Left colon (tissue), 2 donors: ENCODE data around the gene MACROD2. TPM values are rescaled to one million over a fixed set of nuclear protein-coding genes. Genes with fewer than 3 reads are reported as not detected.
"Not testable (repeated sequence)": the region's sequence is repeated elsewhere in the genome, so short reads cannot be mapped to it uniquely, and the experiment has no call there.

Source experiments
- ATAC-seq: fragments of 200-7000 bp; cut with Tn5 transposase; one replicate; pipeline ENCODE4 v1.9.1; 2020; ENCODE audit warnings: mild to moderate bottlenecking, moderate library complexity
- DNase-seq, 2 donors: peaks; one replicate each; pipeline ENCODE4 v3.0.0-alpha.2; 2020
- intact Hi-C, 2 donors: fragments of 100-400 bp; cut with DNase I in 1 of 2; cut with micrococcal nuclease in 1 of 2; formaldehyde crosslinking; loops; one replicate each; pipeline versions ENCODE4 v1.11.2 to v1.14.0; 2022; cut with DNase I, micrococcal nuclease
- total RNA-seq, 2 donors: library from RNA; stranded (reverse); fragmentation: NEBNext Ultra II Directional; extraction: Animal tissue kit (Norgen Biotek cat#: 25700); gene quantifications; one replicate each; pipeline ENCODE4 v1.2.1, GENCODE V29; 2021
- donor health status: DM: no; HTN: no; CAD: no.
- donor health status: DM: yes; HTN: yes; CAD: no.

The MACROD2 gene
- total RNA-seq, 2 donors from 2014 or later, result 5.2 to 6.6 TPM

DNA sequence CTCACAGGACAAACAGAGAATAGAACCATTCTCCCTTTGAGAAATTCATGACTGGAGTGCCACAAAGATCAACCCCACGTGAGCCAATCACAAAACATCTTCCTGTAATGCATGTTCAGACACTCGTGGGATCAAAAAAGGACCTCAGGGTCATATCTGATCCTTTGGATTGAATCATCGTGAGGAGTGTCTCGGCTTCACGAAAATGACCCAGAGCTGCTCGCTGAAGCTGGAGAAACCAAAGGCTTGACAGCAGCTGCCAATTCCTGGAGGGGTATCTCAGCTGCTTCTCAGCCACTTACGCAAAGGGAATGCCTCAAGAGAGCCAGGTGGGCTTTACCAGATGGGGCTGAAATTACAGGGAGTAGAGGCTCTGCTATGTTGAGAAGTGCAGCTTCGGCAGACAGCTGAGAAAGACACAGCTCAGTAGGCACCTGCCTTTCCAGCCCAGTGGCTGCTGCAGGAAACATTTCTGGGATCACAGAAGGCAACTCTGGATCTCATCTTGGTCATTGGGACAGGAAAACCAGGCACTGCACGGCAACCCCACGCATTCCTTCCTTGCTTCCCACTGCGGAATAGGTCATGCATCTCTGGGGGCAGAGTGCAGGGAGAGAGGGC is 1764.8 kb downstream of the MACROD2 start:
- DNase-seq (no peak), ATAC-seq (no peak)
- intact Hi-C loops, result no loop called here

DNA sequence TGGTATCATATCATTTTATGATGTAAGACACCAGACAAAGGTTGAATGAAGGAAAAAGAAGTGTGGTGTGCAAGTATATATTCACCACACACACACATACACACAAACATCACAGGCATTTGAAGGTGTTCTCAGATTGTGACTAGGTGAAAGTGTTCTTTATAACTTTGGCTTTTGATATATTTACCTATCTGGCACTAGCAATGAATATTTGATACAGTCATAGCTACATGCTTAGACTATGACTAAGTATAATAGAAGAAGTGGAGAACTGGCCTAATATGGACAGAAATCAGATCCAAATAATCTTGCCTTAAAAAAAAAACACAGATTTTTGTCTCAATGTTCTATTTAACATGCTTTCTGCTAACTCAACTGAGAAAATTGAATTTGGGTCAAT is 1768.0 kb downstream of the MACROD2 start:
- DNase-seq, result no peak
- no peak for ATAC-seq
- intact Hi-C loops, result no loop called here

DNA sequence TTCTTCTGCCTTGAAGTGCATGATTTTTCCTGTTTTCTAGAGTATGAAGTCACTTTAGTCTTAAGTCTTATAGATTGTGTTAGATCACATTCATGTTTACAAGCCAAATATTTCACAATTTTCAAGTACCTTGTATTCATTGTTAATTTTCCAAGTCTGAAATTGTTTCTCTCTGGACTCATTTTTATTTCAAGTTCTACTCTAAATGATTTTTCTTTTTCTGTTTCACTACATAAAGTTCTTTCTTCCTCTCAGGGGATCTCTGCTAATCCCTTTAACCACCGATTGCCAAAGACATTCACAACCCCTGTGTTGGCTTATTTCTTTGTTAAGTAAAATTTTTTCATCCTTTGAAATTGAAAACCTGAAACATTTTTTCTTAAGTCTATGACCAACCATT is 1772.3 kb downstream of the MACROD2 start:
- ATAC-seq (no peak), DNase-seq (no peak)
- intact Hi-C loops, result no loop called here

DNA sequence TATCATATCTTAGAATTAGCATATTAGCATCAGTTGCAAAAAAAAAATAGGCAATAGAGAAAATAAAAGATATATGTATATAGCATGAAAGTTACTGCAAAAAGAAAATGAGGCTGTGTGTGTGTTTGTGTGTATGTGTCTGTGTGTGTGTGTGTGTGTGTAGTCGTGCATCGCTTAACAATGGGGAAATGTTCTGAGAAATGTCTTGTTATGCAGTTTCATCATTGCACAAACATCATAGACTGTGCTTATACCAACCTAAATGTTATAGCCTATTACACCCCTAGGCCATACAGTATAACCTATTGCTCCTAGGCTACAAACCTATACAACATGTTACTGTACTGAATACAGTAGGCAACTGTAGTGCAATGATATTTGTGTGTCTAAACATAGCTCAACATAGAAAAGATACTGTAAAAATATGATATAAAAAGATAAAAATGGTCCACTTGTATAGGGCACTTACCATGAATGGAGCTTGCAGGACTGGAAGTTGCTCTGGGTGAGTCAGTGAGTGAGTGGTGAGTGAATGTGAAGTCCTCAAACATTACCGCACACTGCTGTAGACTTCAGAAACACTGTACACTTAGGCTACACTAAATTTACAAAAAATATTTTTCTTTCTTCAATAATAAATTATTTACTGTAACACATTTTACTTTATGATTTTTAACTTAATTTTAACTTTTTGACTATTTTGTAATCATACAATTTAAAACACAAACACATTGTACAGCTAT is 1772.9 kb downstream of the MACROD2 start:
- DNase-seq (no peak), ATAC-seq (no peak)
- intact Hi-C loops, result no loop called here

DNA sequence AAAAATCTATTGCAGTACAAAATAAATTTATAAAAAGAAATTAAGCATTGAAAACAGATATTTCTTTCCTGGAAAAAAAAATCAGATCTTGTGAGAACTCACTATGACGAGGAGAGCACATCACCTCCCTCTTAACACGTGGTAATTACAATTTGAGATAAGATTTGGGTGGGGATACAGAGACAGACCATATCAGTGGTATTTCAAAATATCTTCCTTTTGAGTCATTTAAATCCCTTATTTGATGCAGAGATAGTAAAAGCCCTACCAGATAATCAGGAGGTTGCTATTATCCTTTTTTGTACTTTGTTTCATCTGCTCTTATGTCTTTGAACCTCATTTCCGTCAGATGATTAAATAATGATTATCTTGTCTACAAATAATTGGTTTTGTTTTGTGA is 1777.5 kb downstream of the MACROD2 start:
- ATAC-seq (no peak), DNase-seq (no peak)
- intact Hi-C loops, result no loop called here

DNA sequence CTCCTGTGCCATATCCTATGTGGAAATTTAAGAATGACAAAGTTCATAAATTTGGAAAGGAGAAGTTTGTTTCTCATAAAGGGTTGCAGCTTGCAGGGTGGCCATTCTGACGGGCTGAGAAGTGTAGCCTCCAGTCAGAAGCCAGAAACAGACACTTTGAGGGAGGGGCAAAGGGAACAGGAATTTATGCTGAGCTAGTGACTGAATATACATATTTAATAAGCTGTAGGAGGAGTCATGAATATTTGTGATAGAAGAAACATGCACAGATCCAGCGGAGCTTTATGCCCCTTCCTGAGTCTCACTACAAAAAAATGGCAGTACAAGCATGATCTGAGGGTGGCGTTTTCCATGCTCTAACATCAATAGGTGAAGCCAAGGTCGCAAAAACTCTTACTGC is 1779.6 kb downstream of the MACROD2 start:
- intact Hi-C loops, result no loop called here
- ATAC-seq (no peak), DNase-seq (no peak)

DNA sequence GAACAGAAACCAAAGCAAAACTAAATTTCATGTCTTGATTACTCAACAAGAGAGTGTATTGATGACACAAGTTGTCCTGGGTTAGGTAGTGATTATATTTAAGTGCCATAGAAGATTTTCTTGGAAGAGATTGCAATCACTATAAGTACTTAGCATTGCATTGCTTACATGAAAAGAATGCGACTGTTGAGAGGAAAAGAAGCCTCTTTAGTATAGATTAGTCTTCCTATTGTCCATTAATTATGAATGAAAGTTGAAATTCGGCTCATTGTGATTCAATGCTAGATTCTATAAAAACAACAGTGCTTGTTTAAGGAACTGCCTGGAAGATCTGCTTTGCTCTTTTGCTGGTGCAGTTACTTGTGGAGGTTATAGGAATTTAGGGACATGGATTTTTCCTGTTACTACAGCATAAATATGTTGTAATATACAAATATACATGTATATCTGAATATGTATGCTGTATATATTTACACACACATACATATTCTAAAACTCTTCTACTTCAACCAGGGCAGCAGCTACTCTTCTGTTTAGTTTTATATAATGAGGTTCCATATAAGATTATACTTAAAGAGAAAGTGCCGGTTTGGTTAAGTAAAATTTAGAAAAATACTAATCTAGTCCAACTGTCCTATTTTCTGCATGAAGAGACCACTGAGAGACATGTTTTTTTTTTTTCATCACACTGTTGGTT is 1781.6 kb downstream of the MACROD2 start:
- DNase-seq (no peak), ATAC-seq (no peak)
- intact Hi-C loops, result no loop called here

DNA sequence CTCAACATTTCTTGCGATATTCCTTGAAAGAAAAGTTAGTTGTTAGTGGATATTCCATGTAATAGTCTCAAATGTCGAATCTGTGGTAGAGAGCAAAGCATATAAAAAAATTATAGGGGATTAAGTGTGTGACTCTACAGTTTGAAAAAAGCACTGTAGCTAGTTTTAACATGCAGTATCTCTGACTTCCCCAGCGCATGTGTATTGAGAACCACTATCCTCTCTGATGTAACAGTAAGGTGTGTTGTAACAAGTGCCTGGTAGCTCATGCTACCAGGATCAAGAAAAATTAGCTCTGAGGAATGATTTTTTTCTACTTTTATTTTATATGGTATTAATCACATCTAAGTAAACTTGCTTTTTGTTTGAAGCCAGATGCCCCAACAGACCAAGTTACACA is 1788.7 kb downstream of the MACROD2 start:
- no peak for DNase-seq
- no peak for ATAC-seq
- intact Hi-C loops, result no loop called here

DNA sequence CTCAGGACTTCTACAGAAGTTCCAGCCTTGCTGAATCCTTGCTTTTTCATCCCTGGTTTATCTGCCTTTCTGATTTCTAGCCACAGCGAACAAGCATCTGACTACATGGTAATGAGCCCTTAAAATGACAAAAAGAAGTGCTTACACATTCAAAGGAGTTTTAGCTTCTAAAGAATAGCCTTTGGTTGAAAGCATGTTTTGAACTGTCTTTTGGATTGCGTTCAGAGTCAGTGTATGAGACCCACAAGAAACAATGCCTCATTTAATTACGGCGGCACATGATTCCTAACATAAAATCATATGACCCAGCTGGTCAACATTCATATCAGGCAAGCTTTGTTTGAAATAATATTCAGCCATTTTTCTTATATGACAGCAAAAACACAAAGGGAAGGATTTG is 1793.8 kb downstream of the MACROD2 start:
- intact Hi-C loops, result no loop called here
- ATAC-seq, result no peak
- no peak for DNase-seq

DNA sequence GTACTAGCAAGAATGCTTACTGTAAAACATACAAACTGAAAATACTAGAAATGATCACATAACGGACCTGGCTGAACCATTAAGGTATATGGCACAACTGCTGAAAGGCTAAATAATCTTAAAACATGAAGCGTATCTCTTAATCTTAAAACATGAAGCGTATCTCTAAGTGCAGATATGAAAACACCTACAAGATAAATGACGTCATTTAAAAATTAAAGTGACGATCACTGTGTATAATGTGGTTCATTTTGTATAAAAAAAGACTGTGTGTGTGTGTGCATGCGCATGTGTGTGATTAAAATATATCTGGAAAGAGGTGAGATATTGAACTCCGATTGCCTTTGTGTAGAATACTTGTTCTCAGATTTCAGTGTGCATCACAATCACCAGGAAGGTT is 1797.5 kb downstream of the MACROD2 start:
- intact Hi-C loops, result no loop called here

DNA sequence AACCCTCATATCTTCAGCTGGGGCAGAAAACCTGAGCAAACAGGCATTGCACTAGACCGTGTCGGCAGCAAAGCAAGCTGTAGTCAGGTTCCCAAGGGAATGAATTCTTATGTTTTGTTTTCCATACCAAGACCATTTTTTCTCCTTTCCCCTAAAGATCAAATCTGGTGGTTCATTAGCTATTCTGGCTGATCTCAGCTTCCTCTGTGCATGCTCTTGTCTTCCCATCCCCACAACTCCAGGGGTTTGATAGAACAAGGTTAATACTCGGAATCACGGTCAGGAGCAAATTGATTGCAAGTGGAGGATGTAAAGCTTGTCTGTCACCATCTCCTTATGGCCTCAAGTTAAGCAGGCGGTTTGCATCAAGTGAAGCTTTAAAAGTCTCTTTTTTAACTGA is 1799.1 kb downstream of the MACROD2 start:
- intact Hi-C loops, result no loop called here
- ATAC-seq (no peak), DNase-seq (no peak)

More for the DNA sequence above, 1797.5 kb downstream of the MACROD2 start:
- ATAC-seq (no peak), DNase-seq (no peak)

DNA sequence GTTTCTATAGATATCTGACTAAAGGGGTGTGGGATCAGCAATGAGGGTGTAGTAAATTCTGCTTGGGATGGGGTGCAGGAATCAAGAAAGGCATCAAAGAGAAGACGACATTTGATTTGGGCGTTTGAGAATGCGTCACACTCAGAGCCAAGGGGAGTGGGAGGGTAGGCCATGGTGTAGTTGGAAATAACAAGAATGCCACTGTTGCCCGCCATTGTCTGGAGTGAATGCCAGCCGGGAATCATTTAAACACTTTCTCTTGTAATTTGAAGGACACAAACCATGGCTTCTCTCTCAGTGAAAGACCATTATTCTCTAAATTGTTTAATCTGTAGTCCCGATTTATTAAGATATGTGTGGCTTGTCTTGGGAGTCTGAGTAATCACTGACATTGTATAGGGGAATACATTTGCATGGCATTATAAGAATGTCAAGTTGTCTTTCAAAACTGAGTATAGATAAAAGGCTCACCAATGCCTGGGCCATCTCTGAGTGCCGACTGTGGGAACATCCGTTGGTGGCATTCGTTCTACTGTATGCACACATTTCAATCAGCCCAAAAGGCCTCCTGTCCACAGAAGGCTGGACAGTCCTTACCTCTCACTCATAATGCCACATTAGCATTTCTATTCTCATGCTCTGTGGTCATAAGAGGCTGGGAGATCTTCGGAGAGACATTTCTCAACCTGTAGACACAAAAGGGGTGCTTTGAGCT is 1800.1 kb downstream of the MACROD2 start:
- intact Hi-C loops, result no loop called here
- DNase-seq, result no peak
- no peak for ATAC-seq

DNA sequence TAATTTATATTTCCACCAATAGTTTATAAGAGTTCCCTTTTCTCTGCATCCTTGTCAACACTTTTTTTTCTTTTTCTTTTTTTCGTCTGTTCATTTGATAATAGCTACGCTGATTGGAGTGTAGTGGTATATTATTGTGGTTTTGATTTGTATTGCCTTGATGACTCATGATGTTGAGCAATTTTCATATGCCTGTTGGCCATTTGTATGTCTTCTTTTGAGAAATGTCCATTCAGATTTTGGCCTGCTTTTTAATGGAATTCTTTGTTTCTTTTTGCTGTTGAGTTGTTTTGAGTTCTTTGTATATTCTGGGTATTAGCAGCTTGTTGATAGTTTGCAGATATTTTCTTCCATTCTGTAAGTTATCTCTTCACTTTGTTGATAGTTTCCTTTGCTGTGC is 1804.6 kb downstream of the MACROD2 start:
- no peak for DNase-seq
- no peak for ATAC-seq
- intact Hi-C loops, result no loop called here

DNA sequence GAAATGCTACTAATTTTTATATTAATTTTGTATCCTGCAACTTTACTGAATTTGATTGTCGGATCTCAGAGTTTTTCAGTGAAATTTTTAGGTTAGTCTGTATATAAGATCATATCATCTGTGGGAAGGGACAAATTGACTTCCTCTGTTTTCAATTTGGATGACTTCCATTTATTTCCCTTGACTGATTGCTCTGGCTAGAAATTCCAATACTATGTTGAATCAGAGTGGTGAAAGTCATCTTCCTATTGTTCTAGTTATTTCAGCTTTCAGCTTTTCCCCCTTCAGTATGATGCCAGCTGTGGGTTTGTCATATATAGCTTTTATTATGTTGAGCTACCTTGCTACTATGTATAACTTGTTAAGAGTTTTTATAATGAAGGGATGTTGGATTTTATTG is 1806.7 kb downstream of the MACROD2 start:
- intact Hi-C loops, result no loop called here
- DNase-seq, result no peak
- ATAC-seq, result no peak

DNA sequence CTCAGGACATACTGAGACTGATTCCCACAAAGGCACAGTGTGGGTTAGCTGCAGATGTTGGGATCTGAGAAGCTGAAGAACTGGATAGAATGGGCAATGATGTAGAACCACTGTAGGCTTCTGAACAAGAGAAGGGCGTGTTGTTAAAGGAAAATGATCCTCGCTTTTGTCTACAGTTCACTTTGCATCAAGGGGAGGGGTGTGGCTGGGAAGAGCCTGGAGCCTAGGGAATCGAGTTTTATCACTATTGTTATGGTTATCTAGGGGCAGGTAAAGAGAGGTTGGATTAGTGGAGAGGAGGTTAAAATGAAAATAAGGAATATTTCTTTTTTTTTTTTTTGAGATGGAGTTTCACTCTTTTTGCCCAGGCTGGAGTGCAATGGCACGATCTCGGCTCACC is 1809.8 kb downstream of the MACROD2 start:
- intact Hi-C loops, result no loop called here
- DNase-seq (no peak), ATAC-seq (no peak)

DNA sequence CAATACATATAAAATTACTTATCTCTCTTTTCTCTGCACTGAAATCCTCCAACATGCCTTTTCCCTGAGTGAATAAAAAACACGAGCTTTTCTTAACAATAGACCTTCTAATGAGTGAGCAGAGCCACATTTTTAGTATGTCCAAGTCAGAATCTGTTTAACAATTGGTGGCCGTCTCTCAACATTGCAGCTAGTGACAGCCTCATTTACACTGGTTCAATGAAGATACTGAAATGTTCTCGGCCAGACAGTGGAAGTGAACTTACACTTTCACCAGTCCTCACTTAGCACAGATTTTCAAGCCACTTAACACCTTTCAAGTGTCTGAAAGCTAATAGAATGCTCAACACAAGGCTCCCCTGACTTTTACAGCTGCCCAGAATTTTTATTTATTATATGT is 1810.8 kb downstream of the MACROD2 start:
- ATAC-seq, result no peak
- intact Hi-C loops, result no loop called here
- DNase-seq, result no peak

DNA sequence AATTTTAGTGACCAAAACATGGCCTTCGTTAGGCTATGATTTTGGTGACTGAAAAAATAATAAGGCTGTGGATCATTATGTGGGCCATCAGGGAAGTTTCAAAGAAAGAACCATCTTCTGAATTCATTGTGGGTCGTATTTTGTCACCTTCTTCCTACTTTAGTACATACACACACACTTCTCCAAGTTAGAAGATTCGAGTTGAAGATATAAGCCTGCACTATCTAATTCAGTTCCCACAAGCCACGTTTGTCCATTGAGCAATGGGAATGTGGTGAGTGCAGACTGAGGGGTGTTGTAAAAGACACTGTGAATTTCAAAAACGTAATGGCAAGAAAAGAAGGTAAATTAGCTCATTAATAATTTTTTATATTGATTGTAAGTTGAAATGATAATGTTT is 1812.0 kb downstream of the MACROD2 start:
- DNase-seq (no peak), ATAC-seq (no peak)
- intact Hi-C loops, result no loop called here

DNA sequence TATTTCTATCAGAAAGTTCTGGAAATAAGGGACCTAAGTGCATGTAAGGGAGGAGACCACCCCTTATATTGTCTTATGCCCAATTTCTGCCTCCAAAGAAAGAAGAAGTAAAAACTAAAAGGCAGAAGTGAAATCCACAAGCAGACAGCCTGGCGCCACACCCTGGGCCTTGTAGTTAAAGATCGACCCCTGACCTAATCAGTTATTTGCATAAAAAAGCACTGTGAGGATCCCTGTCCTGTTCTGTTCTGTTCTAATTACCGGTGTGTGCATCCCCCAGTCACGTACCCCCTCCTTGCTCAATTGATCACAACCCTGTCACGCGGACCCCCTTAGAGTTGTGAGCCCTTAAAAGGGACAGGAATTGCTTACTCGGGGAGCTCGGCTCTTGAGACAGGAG is 1812.5 kb downstream of the MACROD2 start:
- ATAC-seq, intact Hi-C loops: not testable (repeated sequence)
- peak in 1 of 2 donors; percentile 5 for DNase-seq

DNA sequence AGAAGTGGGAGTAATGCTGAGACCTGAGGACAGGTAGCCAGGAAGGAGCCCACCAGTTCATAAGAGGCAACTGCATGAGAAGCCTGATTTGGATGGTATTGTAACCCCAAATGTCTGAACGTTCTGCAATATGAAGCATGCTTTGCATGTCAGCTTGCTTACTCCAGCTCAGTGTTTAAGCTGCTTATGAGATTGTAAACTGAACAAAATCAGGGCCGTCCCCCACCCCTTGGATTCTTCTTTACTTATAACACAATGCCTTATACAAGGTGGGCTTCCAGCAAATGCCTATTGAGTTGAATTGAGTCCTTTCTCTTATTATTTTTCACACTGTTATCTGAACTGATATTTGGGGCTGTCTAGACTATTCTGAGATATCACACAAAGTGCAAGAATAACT is 1816.6 kb downstream of the MACROD2 start:
- intact Hi-C loops, result no loop called here
- DNase-seq, result no peak

DNA sequence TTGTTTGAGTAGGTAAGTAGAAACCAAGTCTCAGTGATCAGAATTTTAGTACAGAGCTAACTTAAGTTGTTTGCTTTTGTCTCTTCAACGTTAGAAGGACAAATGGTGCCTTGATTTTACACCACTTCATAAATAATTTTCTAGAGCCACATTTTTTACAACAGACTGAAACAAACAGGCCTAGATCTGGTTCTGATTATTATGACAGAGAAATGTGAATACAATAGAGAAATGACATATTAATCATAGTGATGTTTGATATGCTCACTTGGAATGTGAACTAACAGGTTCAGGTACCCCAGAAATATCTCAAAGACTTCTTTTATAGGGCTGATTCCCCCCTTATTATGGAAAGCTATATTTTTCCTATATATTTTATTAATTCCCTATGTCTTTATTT is 1817.4 kb downstream of the MACROD2 start:
- DNase-seq, result no peak
- intact Hi-C loops, result no loop called here
- ATAC-seq, result no peak

More for the DNA sequence above, 1816.6 kb downstream of the MACROD2 start:
- ATAC-seq, result no peak
